OCI-LY1 (cell line): ENCODE measurements around the gene ALPK3.

Experiments used
- H2AFZ ChIP-seq: fragments of 200-600 bp; sonication (generic), shearing (Covaris generic); 2 replicates; pipeline ENCODE4 v1.6.0; 2014; ENCODE audit warnings: antibody characterized with exemption, mild to moderate bottlenecking, low read length
- H3F3A ChIP-seq: fragments of 200-600 bp; sonication (generic), shearing (Covaris generic); 2 replicates; pipeline ENCODE4 v1.6.0; 2014; ENCODE audit warnings: mild to moderate bottlenecking, antibody characterized with exemption, low read length, moderate library complexity; ENCODE audit not compliant: insufficient read depth
- H3K27ac ChIP-seq: fragments of 200-600 bp; sonication (generic); 2 replicates; pipeline ENCODE4 v1.5.1; 2014; ENCODE audit warnings: low read length, mixed run types, mild to moderate bottlenecking, low read depth; ENCODE audit not compliant: poor library complexity, severe bottlenecking
- H3K27me3 ChIP-seq: fragments of 200-600 bp; sonication (generic); 2 replicates; pipeline ENCODE4 v1.6.0; 2014; ENCODE audit warnings: antibody characterized with exemption, mild to moderate bottlenecking, low read length, moderate library complexity; ENCODE audit not compliant: insufficient read depth
- H3K36me3 ChIP-seq: fragments of 200-600 bp; sonication (generic); 2 replicates; pipeline ENCODE4 v1.6.1; 2014; ENCODE audit warnings: mild to moderate bottlenecking, antibody characterized with exemption, low read length, moderate library complexity, mixed read lengths; ENCODE audit not compliant: insufficient read depth
- H3K4me1 ChIP-seq: fragments of 200-600 bp; sonication (generic); 2 replicates; pipeline ENCODE4 v1.5.1; 2014; ENCODE audit warnings: mild to moderate bottlenecking, low read length, moderate library complexity; ENCODE audit not compliant: insufficient read depth, severe bottlenecking
- H3K4me2 ChIP-seq: fragments of 200-600 bp; sonication (generic), shearing (Covaris generic); 2 replicates; pipeline ENCODE4 v1.6.1; 2014; ENCODE audit warnings: low read length
- H3K4me3 ChIP-seq: fragments of 200-600 bp; sonication (generic); 2 replicates; pipeline ENCODE4 v1.5.1; 2014; ENCODE audit warnings: low read length, low read depth, mild to moderate bottlenecking, mixed read lengths; ENCODE audit not compliant: poor library complexity, severe bottlenecking
- H3K79me2 ChIP-seq: fragments of 200-600 bp; shearing (Covaris generic); 2 replicates; pipeline ENCODE4 v1.6.1; 2016; ENCODE audit warnings: mixed run types, low read length, mixed read lengths; ENCODE audit not compliant: insufficient read depth
- H3K9ac ChIP-seq: fragments of 200-600 bp; sonication (generic), shearing (Covaris generic); 2 replicates; pipeline ENCODE4 v1.6.1; 2014; ENCODE audit warnings: mild to moderate bottlenecking, low read length, mixed read lengths
- H3K9me2 ChIP-seq: fragments of 200-600 bp; sonication (generic), shearing (Covaris generic); 2 replicates; pipeline ENCODE4 v1.6.1; 2014; ENCODE audit warnings: low read depth, mild to moderate bottlenecking, low read length, mixed read lengths
- H3K9me3 ChIP-seq: fragments of 200-600 bp; shearing (Covaris generic); 2 replicates; pipeline ENCODE4 v1.6.1; 2014; ENCODE audit warnings: low read length, mixed read lengths
- H4K20me1 ChIP-seq: fragments of 200-600 bp; sonication (generic), shearing (Covaris generic); 2 replicates; pipeline ENCODE4 v1.6.0; 2016; ENCODE audit warnings: mild to moderate bottlenecking, low read length; ENCODE audit not compliant: insufficient read depth
- CTCF ChIP-seq: fragments of 200-600 bp; sonication (generic), shearing (Covaris generic); IDR thresholded peaks from 2 replicates; pipeline ENCODE4 v1.5.1; 2017; ENCODE audit warnings: mild to moderate bottlenecking, antibody characterized with exemption, low read length, moderate library complexity, mixed read lengths
- EZH2 ChIP-seq: fragments of 200-600 bp; sonication (generic), shearing (Covaris generic); IDR thresholded peaks from 2 replicates; pipeline ENCODE4 v1.8.0; 2017; ENCODE audit warnings: borderline replicate concordance, mixed run types, mild to moderate bottlenecking, antibody characterized with exemption, low read length, moderate library complexity, mixed read lengths

The ALPK3 gene

GRCh38 chr15:84880822-84881519 lies 63.8 kb downstream of the ALPK3 start:
- Histone ChIP-seq H3K9me3 (no peaks in the 10 kb centered on the region), H3K9ac (no peak overlapping the region), H3F3A (no peaks in the 10 kb centered on the region), H3K79me2 (no peaks in the 10 kb centered on the region), H4K20me1 (no peaks in the 10 kb centered on the region), H2AFZ (no peak overlapping the region), H3K4me2 (no peak overlapping the region), H3K9me2 (no peaks in the 10 kb centered on the region), H3K27ac (no peak overlapping the region), H3K4me3 (no peak overlapping the region), H3K36me3 (no peaks in the 10 kb centered on the region), H3K4me1 (no peaks in the 10 kb centered on the region), H3K27me3 (no peaks in the 10 kb centered on the region)
- TF ChIP-seq EZH2 (no peak), CTCF (no peak)

- Histone ChIP-seq H3K4me1 (no peaks in the 10 kb centered on the region), H4K20me1 (no peaks in the 10 kb centered on the region), H3K27ac (no peak overlapping the region), H3K4me3 (no peak overlapping the region), H3K79me2 (no peaks in the 10 kb centered on the region), H3F3A (no peaks in the 10 kb centered on the region), H3K27me3 (no peaks in the 10 kb centered on the region), H2AFZ (no peak overlapping the region), H3K9me2 (no peaks in the 10 kb centered on the region), H3K9me3 (no peaks in the 10 kb centered on the region), H3K36me3 (no peaks in the 10 kb centered on the region), H3K4me2 (no peak overlapping the region), H3K9ac (no peak overlapping the region)
- no peak for TF ChIP-seq EZH2
- TF ChIP-seq CTCF, result no peak
Observed at GRCh38 chr15:84881520-84881830, 64.3 kb downstream of the ALPK3 start.

GRCh38 chr15:84883466-84883865 lies 66.3 kb downstream of the ALPK3 start:
- Histone ChIP-seq H3K4me3 (no peak overlapping the region), H4K20me1 (no peaks in the 10 kb centered on the region), H3K9ac (no peak overlapping the region), H2AFZ (no peak overlapping the region), H3K79me2 (no peaks in the 10 kb centered on the region), H3K4me2 (no peak overlapping the region), H3K27ac (no peak overlapping the region), H3K9me2 (no peaks in the 10 kb centered on the region), H3K36me3 (no peaks in the 10 kb centered on the region), H3K27me3 (no peaks in the 10 kb centered on the region), H3F3A (no peaks in the 10 kb centered on the region), H3K9me3 (no peaks in the 10 kb centered on the region), H3K4me1 (no peaks in the 10 kb centered on the region)
- TF ChIP-seq CTCF (no peak), EZH2 (no peak)
